Measurements from ENCODE around the gene HS2ST1. TPM values are rescaled to one million over a fixed set of nuclear protein-coding genes. Genes with fewer than 3 reads are reported as not detected.
"Not testable (repeated sequence)": the region's sequence is repeated elsewhere in the genome, so short reads cannot be mapped to it uniquely, and the experiment has no call there.

Gene HS2ST1
- total RNA-seq, 6 experiments from 2014 or later = 9.9 to 17.2 (median 13.7) TPM

- Histone ChIP-seq H3K4me3 (no peak overlapping the region), H3K9me3 (peaks cover 0 to 3% (median 0%) of the 10 kb centered on the region in 4 donors), H3K27me3 (no peaks in the 10 kb centered on the region), H3K36me3 (no peaks in the 10 kb centered on the region), H3K4me1 (peaks cover 0 to 3% (median 0%) of the 10 kb centered on the region in 4 donors), H3K27ac (no peak overlapping the region)
- ATAC-seq (peak in 3 of 4 donors; percentile 47 to 82 (median 59)), DNase-seq (no peak)
- 63% methylated on average over 4 of the region's 4 CpGs for WGBS (ENCODE audit: insufficient coverage, low coverage, low lambda C conversion rate, missing lambda C conversion rate)
- intact Hi-C loops (cut with DNase I) = no loop called here
- no peak for TF ChIP-seq POLR2A (IDR thresholded peaks at IDR 0.05)
- no peak for TF ChIP-seq CTCF (IDR thresholded peaks at IDR 0.05)
Measured at GRCh38 chr1:87017998-87018672, 103.7 kb downstream of the HS2ST1 start.

- intact Hi-C loops (cut with DNase I) = no loop called here
- Histone ChIP-seq H3K27me3 (no peaks in the 10 kb centered on the region), H3K36me3 (no peaks in the 10 kb centered on the region), H3K4me3 (no peak overlapping the region), H3K9me3 (no peaks in the 10 kb centered on the region), H3K27ac (no peak overlapping the region), H3K4me1 (no peaks in the 10 kb centered on the region)
- 0% methylated on average over 1 of the region's 1 CpG for WGBS (ENCODE audit: insufficient coverage, low coverage, low lambda C conversion rate, missing lambda C conversion rate)
- no peak for ATAC-seq
- TF ChIP-seq CTCF (IDR thresholded peaks at IDR 0.05) (no peak), POLR2A (IDR thresholded peaks at IDR 0.05) (no peak)
- no peak for DNase-seq
Measured at GRCh38 chr1:87023326-87023725, 108.9 kb downstream of the HS2ST1 start.

GRCh38 chr1:87024936-87025540 is 110.6 kb downstream of the HS2ST1 start:
- WGBS (ENCODE audit: insufficient coverage, low coverage, low lambda C conversion rate, missing lambda C conversion rate) = 83% methylated on average over 2 of the region's 2 CpGs
- no peaks in the 10 kb centered on the region for H3K36me3 ChIP-seq
- DNase-seq (no peak), ATAC-seq (peak; percentile 85 to 94 (median 92))
- TF ChIP-seq CTCF (IDR thresholded peaks at IDR 0.05) (peak; percentile 59 to 65 (median 60)), POLR2A (IDR thresholded peaks at IDR 0.05) (no peak)
- H3K4me1 ChIP-seq = no peaks in the 10 kb centered on the region
- intact Hi-C loops (cut with DNase I) = no loop called here
- H3K4me3 ChIP-seq = no peak overlapping the region
- no peak overlapping the region for H3K27ac ChIP-seq
- no peaks in the 10 kb centered on the region for H3K9me3 ChIP-seq
- no peaks in the 10 kb centered on the region for H3K27me3 ChIP-seq

- H3K27me3 ChIP-seq; H3K27ac ChIP-seq; ATAC-seq; H3K36me3 ChIP-seq; intact Hi-C loops (cut with DNase I); H3K4me1 ChIP-seq; H3K4me3 ChIP-seq; H3K9me3 ChIP-seq; DNase-seq: not testable (repeated sequence)
- WGBS (ENCODE audit: insufficient coverage, low coverage, low lambda C conversion rate, missing lambda C conversion rate) = 85% methylated on average over 4 of the region's 4 CpGs
Measured at GRCh38 chr1:87027561-87027960, 113.1 kb downstream of the HS2ST1 start.

GRCh38 chr1:87028576-87028975 is 114.1 kb downstream of the HS2ST1 start:
- Histone ChIP-seq H3K27me3 (no peaks in the 10 kb centered on the region), H3K36me3 (no peaks in the 10 kb centered on the region), H3K4me3 (no peak overlapping the region), H3K27ac (no peak overlapping the region), H3K9me3 (no peaks in the 10 kb centered on the region), H3K4me1 (no peaks in the 10 kb centered on the region)
- intact Hi-C loops (cut with DNase I) = no loop called here
- DNase-seq (no peak), ATAC-seq (no peak)
- no peak for TF ChIP-seq POLR2A (IDR thresholded peaks at IDR 0.05)
- TF ChIP-seq CTCF (IDR thresholded peaks at IDR 0.05) = no peak
- WGBS (ENCODE audit: insufficient coverage, low coverage, low lambda C conversion rate, missing lambda C conversion rate) = 75% methylated on average over 2 of the region's 2 CpGs
